22Rv1 (cell line): ENCODE results near the gene STAC.

Experiments used
- ZFX ChIP-seq: fragments of 450-650 bp; IDR thresholded peaks from 2 replicates; pipeline ENCODE4 v1.6.1; 2017; ENCODE audit warnings: antibody characterized with exemption, borderline replicate concordance
- TF ChIP-seq, protein P1 (sequence below): fragments of 450-650 bp; IDR thresholded peaks from 2 replicates; pipeline ENCODE4 v1.5.1; 2017; ENCODE audit warnings: mild to moderate bottlenecking

DNA sequence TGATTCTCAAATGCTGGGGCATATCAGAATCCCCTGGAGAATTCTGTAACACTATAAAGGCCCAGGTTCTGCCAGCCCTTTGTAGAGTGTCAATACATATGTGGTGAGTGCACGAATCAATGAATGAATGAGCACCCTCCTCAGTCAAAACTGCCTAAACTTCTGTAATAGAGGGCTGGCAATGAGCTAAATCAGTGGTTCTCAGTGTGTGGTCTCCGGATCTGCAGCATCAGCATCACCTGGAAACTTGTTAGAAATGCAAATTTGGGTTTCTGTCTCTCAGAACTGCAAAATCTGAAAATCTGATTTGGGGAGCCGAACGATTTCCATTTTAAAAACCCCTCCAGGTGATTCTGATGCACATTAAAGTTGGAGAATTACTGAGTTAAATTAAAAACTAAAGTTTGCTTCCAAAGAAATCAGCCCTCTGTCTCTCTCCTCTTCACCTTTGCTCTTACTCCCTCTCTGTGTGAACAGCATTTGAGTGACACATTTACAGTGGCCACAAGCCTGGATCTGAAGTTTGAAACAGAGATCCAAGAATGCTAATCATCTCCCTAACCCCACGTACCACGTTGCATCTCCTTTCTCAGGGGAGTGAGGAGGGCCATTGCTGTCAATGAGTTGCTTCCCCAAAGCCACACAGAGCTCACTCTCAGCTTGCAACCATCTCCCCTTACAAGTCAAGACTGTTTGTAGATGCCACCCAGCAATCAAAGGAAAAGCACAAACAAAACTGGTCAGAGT lies 109.5 kb downstream of the STAC start:
- TF ChIP-seq, protein P1, sequence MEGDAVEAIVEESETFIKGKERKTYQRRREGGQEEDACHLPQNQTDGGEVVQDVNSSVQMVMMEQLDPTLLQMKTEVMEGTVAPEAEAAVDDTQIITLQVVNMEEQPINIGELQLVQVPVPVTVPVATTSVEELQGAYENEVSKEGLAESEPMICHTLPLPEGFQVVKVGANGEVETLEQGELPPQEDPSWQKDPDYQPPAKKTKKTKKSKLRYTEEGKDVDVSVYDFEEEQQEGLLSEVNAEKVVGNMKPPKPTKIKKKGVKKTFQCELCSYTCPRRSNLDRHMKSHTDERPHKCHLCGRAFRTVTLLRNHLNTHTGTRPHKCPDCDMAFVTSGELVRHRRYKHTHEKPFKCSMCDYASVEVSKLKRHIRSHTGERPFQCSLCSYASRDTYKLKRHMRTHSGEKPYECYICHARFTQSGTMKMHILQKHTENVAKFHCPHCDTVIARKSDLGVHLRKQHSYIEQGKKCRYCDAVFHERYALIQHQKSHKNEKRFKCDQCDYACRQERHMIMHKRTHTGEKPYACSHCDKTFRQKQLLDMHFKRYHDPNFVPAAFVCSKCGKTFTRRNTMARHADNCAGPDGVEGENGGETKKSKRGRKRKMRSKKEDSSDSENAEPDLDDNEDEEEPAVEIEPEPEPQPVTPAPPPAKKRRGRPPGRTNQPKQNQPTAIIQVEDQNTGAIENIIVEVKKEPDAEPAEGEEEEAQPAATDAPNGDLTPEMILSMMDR: no peak
- no peak for TF ChIP-seq ZFX
